Endothelial cell of umbilical vein (primary cell): Measurements from ENCODE around the gene HIVEP3. TPM values are rescaled to one million over a fixed set of nuclear protein-coding genes. Genes with fewer than 3 reads are reported as not detected.

ENCODE experiments used
- BruUV-seq: library from RNA; stranded (reverse); fragments of 400-500 nt; replicated peaks from 2 replicates; lab custom pipeline; 2021; lab: Mats Ljungman, UMichigan
- CTCF ChIA-PET: fragments of 300-600, 350-600 bp; sonication (Branson Sonifier 250); formaldehyde crosslinking; loops from one replicate; lab custom pipeline; 2021; ENCODE audit warnings: antibody characterized with exemption, inconsistent platforms; lab: Charles Lee
- POLR2A ChIA-PET: fragments of 300-600, 350-600 bp; sonication (Branson Sonifier 250); formaldehyde crosslinking; loops from one replicate; lab custom pipeline; 2021; ENCODE audit warnings: antibody characterized with exemption, inconsistent platforms; lab: Charles Lee
- DNase-seq: peaks from one replicate; pipeline ENCODE4 v3.0.0-alpha.2; 2011; ENCODE audit warnings: low read depth, low spot score
- FAIRE-seq: peaks from 2 replicates; lab custom pipeline; 2011; peaks lifted over from hg19 to GRCh38; lab: Jason Lieb, UNC
- H2AFZ ChIP-seq: 2 replicates; pipeline ENCODE4 v1.6.0; 2012; ENCODE audit warnings: low read depth, low read length, control low read depth, inconsistent platforms
- H3K27ac ChIP-seq: 2 replicates; pipeline ENCODE4 v1.5.1; 2011; ENCODE audit warnings: low read depth, mild to moderate bottlenecking, control low read depth, low read length, moderate library complexity; ENCODE audit not compliant: insufficient read depth
- H3K27me3 ChIP-seq, 2 experiments: 2 replicates each; pipeline versions ENCODE4 v1.6.0 to v1.6.1; 2011; ENCODE audit warnings: low read length in 2 of 2, mixed read lengths in 1 of 2; ENCODE audit not compliant: control insufficient read depth in 2 of 2, insufficient read depth in 2 of 2
- H3K36me3 ChIP-seq, 2 experiments: 2 replicates in 1 of 2; 3 replicates in 1 of 2; pipeline ENCODE4 v1.5.1; 2011; ENCODE audit warnings: low read length in 2 of 2, mild to moderate bottlenecking in 1 of 2, moderate library complexity in 1 of 2; ENCODE audit not compliant: control insufficient read depth in 2 of 2, insufficient read depth in 2 of 2; ENCODE audit errors: extremely low read depth in 1 of 2
- H3K4me1 ChIP-seq: 3 replicates; pipeline ENCODE4 v1.5.1; 2011; ENCODE audit warnings: mild to moderate bottlenecking, low read length; ENCODE audit not compliant: control insufficient read depth, insufficient read depth; ENCODE audit errors: extremely low read depth
- H3K4me2 ChIP-seq: 2 replicates; pipeline ENCODE4 v1.6.1; 2011; ENCODE audit warnings: low read length, control low read depth, mixed read lengths; ENCODE audit not compliant: insufficient read depth
- H3K4me3 ChIP-seq, 3 experiments: fragments of 200-600 bp in 1 of 3; sonication (generic), shearing (Covaris generic) in 1 of 3; replicated peaks in 1 of 3; 2 replicates each; pipeline ENCODE4 v1.5.1; 2011 to 2016; ENCODE audit warnings: control low read depth in 3 of 3, low read length in 3 of 3, mild to moderate bottlenecking in 2 of 3, inconsistent platforms in 1 of 3, low read depth in 1 of 3, moderate library complexity in 1 of 3; ENCODE audit not compliant: insufficient read depth in 1 of 3
- H3K79me2 ChIP-seq: 2 replicates; pipeline ENCODE4 v1.6.0; 2012; ENCODE audit warnings: low read length, inconsistent platforms; ENCODE audit not compliant: control insufficient read depth, insufficient read depth
- H3K9ac ChIP-seq: replicated peaks from 2 replicates; pipeline ENCODE3; 2011; ENCODE audit warnings: low read length, control low read depth; ENCODE audit not compliant: insufficient read depth; ENCODE audit errors: extremely low read depth
- H3K9me1 ChIP-seq: replicated peaks from 3 replicates; pipeline ENCODE4 v1.6.0; 2011; ENCODE audit warnings: mild to moderate bottlenecking, low read length; ENCODE audit not compliant: control insufficient read depth, insufficient read depth; ENCODE audit errors: extremely low read depth
- H3K9me3 ChIP-seq: replicated peaks from 2 replicates; pipeline ENCODE4 v1.5.1; 2012; ENCODE audit warnings: low read length, inconsistent platforms; ENCODE audit not compliant: control insufficient read depth, insufficient read depth
- H4K20me1 ChIP-seq: replicated peaks from 2 replicates; pipeline ENCODE3; 2011; ENCODE audit warnings: mild to moderate bottlenecking, low read length; ENCODE audit not compliant: control insufficient read depth, insufficient read depth; ENCODE audit errors: extremely low read depth
- EZH2 ChIP-seq: IDR thresholded peaks from 2 replicates; pipeline ENCODE4 v1.6.1; 2012; ENCODE audit warnings: borderline replicate concordance, low read depth, mild to moderate bottlenecking, moderate library complexity, low read length, inconsistent platforms; ENCODE audit not compliant: severe bottlenecking
- FOS ChIP-seq: IDR thresholded peaks from 2 replicates; pipeline ENCODE4 v1.6.1; 2011; ENCODE audit warnings: mild to moderate bottlenecking, low read length, moderate library complexity, borderline replicate concordance; ENCODE audit not compliant: insufficient read depth
- GATA2 ChIP-seq: IDR thresholded peaks from 2 replicates; pipeline ENCODE4 v1.7.0; 2011; ENCODE audit warnings: low read depth, mild to moderate bottlenecking, moderate library complexity, mixed read lengths, low read length; ENCODE audit not compliant: insufficient read length, insufficient read depth
- JUN ChIP-seq: IDR thresholded peaks from 2 replicates; pipeline ENCODE4 v1.6.1; 2011; ENCODE audit warnings: borderline replicate concordance, low read depth; ENCODE audit not compliant: insufficient read length, insufficient read depth
- MYC ChIP-seq: IDR thresholded peaks from one replicate; pipeline ENCODE4 v1.6.1; 2011; ENCODE audit warnings: mild to moderate bottlenecking, low read depth, low read length
- POLR2A ChIP-seq: IDR thresholded peaks from 2 replicates; pipeline ENCODE4 v1.6.1; 2012; ENCODE audit warnings: low read depth, mild to moderate bottlenecking, control low read depth, low read length
- POLR2AphosphoS5 ChIP-seq: IDR thresholded peaks from 2 replicates; pipeline ENCODE4 v1.6.1; 2012; ENCODE audit warnings: low read depth, mild to moderate bottlenecking, control low read depth, low read length, moderate library complexity; ENCODE audit not compliant: insufficient read depth
- dilution Hi-C: fragments of 300-500 bp; cut with MboI; formaldehyde crosslinking; loops from one replicate; pipeline ENCODE4 v1.15.0; 2019; ENCODE audit warnings: low sequenced_read_pairs; ENCODE audit not compliant: extremely low pct_ligation_motif_present
- intact Hi-C: fragments of 100-400 bp; cut with micrococcal nuclease; formaldehyde crosslinking; loops from one replicate; pipeline ENCODE4 v1.10.0; 2022
- polyA plus RNA-seq, 4 experiments: library from polyadenylated mRNA; depleted of rRNA in 3 of 4; stranded (reverse) in 3 of 4; unstranded in 1 of 4; fragments of >200 nt; gene quantifications; 2 replicates each; pipeline versions ENCODE4 v1.2.1 to v1.2.3, GENCODE V29; 2011 to 2012; ENCODE audit warnings: missing spikeins in 1 of 4
- total RNA-seq: library from RNA; stranded (reverse); gene quantifications from 2 replicates; pipeline ENCODE4 v1.2.3, GENCODE V29; 2021
- TF ChIP-seq, protein P1 (sequence below): IDR thresholded peaks from 2 replicates; pipeline ENCODE4 v1.6.1; 2011; ENCODE audit not compliant: insufficient read depth, insufficient read length
- TF ChIP-seq, protein P2 (sequence below), 2 donors: IDR thresholded peaks; 1 replicate in 1 of 2; 2 replicates in 1 of 2; pipeline ENCODE4 v1.5.1; 2011; ENCODE audit warnings: low read length in 2 of 2, mild to moderate bottlenecking in 2 of 2, moderate library complexity in 2 of 2, control low read depth in 1 of 2, inconsistent platforms in 1 of 2, low read depth in 1 of 2; ENCODE audit not compliant: insufficient read depth in 1 of 2; ENCODE audit errors: extremely low read depth in 1 of 2

Gene HIVEP3
- total and polyA plus RNA-seq, 2 donors (not counting 3 experiments of a cell fraction or from before 2014, with no cell fraction given) = 3.4 to 4.0 TPM

DNA sequence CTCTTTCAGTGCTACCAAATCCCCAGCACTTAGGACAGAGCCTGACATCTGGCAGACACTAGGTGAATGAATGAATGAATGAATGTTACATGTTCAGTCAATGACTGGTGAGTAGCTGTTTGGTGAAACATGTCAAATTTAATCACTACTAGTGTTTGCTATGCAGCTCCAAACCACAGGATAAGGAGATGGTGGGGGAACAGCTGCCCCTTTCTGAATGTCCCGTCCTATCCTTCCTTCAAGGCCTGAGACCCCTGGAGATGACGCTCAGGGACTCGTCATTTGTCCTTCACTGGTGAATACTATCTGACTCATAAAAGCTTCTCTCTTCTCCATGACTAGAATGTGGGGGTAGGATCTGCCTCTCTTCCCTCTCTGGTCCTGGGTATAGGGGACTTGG lies 175.4 kb downstream of the HIVEP3 start:
- peaks cover 0 to 1% of the 10 kb centered on the region in 2 experiments for H3K27me3 ChIP-seq
- no peaks in the 10 kb centered on the region for H4K20me1 ChIP-seq
- H3K9ac ChIP-seq = no peak overlapping the region
- DNase-seq (no peak), FAIRE-seq (no peak)
- dilution Hi-C loops = no loop called here
- H3K9me3 ChIP-seq = no peaks in the 10 kb centered on the region
- H3K9me1 ChIP-seq = no peaks in the 10 kb centered on the region
- no peak for TF ChIP-seq MYC
- no peak for TF ChIP-seq GATA2
- no peak for TF ChIP-seq FOS
- no peak for TF ChIP-seq JUN
- TF ChIP-seq POLR2A = no peak
- TF ChIP-seq, protein P1, sequence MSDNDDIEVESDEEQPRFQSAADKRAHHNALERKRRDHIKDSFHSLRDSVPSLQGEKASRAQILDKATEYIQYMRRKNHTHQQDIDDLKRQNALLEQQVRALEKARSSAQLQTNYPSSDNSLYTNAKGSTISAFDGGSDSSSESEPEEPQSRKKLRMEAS = no peak
- no peak for TF ChIP-seq POLR2AphosphoS5
- TF ChIP-seq EZH2 = no peak
- TF ChIP-seq, protein P2, sequence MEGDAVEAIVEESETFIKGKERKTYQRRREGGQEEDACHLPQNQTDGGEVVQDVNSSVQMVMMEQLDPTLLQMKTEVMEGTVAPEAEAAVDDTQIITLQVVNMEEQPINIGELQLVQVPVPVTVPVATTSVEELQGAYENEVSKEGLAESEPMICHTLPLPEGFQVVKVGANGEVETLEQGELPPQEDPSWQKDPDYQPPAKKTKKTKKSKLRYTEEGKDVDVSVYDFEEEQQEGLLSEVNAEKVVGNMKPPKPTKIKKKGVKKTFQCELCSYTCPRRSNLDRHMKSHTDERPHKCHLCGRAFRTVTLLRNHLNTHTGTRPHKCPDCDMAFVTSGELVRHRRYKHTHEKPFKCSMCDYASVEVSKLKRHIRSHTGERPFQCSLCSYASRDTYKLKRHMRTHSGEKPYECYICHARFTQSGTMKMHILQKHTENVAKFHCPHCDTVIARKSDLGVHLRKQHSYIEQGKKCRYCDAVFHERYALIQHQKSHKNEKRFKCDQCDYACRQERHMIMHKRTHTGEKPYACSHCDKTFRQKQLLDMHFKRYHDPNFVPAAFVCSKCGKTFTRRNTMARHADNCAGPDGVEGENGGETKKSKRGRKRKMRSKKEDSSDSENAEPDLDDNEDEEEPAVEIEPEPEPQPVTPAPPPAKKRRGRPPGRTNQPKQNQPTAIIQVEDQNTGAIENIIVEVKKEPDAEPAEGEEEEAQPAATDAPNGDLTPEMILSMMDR (IDR thresholded peaks at IDR 0.05; ENCODE audit: extremely low read depth in 1 of 2, insufficient read depth in 1 of 2, low read depth in 1 of 2, low read length in 2 of 2) = no peak
- no peaks in the 10 kb centered on the region for H3K79me2 ChIP-seq
- no TSS peak for BruUV-seq
- H3K36me3 ChIP-seq = no peaks in the 10 kb centered on the region
- intact Hi-C loops = no loop called here
- no peak overlapping the region for H3K27ac ChIP-seq
- H3K4me3 ChIP-seq = no peak overlapping the region
- H2AFZ ChIP-seq = no peak overlapping the region
- peaks cover 7% of the 10 kb centered on the region for H3K4me1 ChIP-seq
- ChIA-PET POLR2A (no interaction called here), CTCF (interaction anchor here (0.8 kb wide), 1 partner anchor 37 kb away, joined by 3 read pairs; no protein-coding TSS in a partner anchor)
- H3K4me2 ChIP-seq = no peak overlapping the region
